OCI-LY3 (cell line): ENCODE results near the gene BANK1.

Experiments used
- H2AFZ ChIP-seq: fragments of 200-600, 300-600 bp; shearing (Covaris generic); 2 replicates; pipeline ENCODE4 v1.6.0; 2014; ENCODE audit warnings: antibody characterized with exemption, low read depth, low read length
- H3K27ac ChIP-seq: fragments of 200-600, 300-600 bp; sonication (generic); 2 replicates; pipeline ENCODE4 v1.5.1; 2014; ENCODE audit warnings: mild to moderate bottlenecking, low read length, moderate library complexity, mixed read lengths
- H3K27me3 ChIP-seq: fragments of 200-600, 300-600 bp; sonication (generic); 2 replicates; pipeline ENCODE4 v1.6.1; 2014; ENCODE audit warnings: low read depth, low read length, mixed read lengths
- H3K36me3 ChIP-seq: fragments of 200-600, 300-600 bp; sonication (generic); replicated peaks from 2 replicates; pipeline ENCODE3; 2014; ENCODE audit warnings: low read depth, low read length, mixed read lengths
- H3K4me1 ChIP-seq: fragments of 300-600, 200-600 bp; sonication (generic); 2 replicates; pipeline ENCODE4 v1.6.1; 2014; ENCODE audit warnings: low read length, mixed read lengths
- H3K4me2 ChIP-seq: fragments of 200-600, 300-600 bp; sonication (generic); 2 replicates; pipeline ENCODE4 v1.6.1; 2014; ENCODE audit warnings: low read length, mixed read lengths
- H3K4me3 ChIP-seq: fragments of 300-600, 200-600 bp; sonication (generic); 2 replicates; pipeline ENCODE4 v1.5.1; 2014; ENCODE audit warnings: antibody characterized with exemption, mild to moderate bottlenecking, low read length, moderate library complexity
- H3K79me2 ChIP-seq: fragments of 300-600, 200-600 bp; shearing (Covaris generic); 2 replicates; pipeline ENCODE4 v1.6.1; 2014; ENCODE audit warnings: mild to moderate bottlenecking, low read length, mixed read lengths
- H3K9ac ChIP-seq: fragments of 300-600, 200-600 bp; shearing (Covaris generic); 2 replicates; pipeline ENCODE4 v1.6.0; 2014; ENCODE audit warnings: mild to moderate bottlenecking, low read length, moderate library complexity
- H3K9me3 ChIP-seq: fragments of 200-600, 300-600 bp; shearing (Covaris generic); 2 replicates; pipeline ENCODE4 v1.6.1; 2014; ENCODE audit warnings: low read length, mixed read lengths; ENCODE audit not compliant: insufficient read depth
- H4K20me1 ChIP-seq: fragments of 200-600, 300-600 bp; sonication (generic); 2 replicates; pipeline ENCODE4 v1.6.1; 2016; ENCODE audit warnings: low read length, mixed read lengths; ENCODE audit not compliant: insufficient read depth
- EZH2phosphoT487 ChIP-seq: fragments of 200-600 bp; shearing (Covaris generic); IDR thresholded peaks from 2 replicates; pipeline ENCODE4 v1.6.1; 2018; ENCODE audit warnings: antibody characterized with exemption, mixed run types, low read depth
- TF ChIP-seq, protein P1 (sequence below): fragments of 200-600, 300-600 bp; sonication (generic); IDR thresholded peaks from 2 replicates; pipeline ENCODE4 v1.5.1; 2014; ENCODE audit warnings: antibody characterized with exemption, low read length, low read depth

Gene BANK1

DNA sequence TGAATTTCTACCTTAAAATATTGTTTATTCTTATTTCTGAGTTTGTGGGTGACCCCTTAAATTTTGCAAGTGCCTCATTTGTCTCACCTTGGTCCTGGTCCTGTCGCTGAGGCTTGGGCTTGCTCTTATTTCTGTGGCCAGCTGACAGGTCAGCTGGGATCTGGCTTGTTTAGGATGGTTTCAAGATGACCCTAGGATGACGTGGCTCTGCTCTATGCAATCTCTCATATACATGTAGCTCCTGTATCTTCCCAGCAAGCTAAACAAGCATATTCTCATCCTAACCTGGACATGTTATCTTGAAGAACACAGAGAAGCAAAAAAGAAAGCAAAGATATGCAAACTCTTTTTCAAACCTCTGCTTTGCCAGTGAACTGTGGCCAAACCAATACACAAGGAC is 158.4 kb downstream of the BANK1 start:
- no peak for TF ChIP-seq EZH2phosphoT487
- TF ChIP-seq, protein P1, sequence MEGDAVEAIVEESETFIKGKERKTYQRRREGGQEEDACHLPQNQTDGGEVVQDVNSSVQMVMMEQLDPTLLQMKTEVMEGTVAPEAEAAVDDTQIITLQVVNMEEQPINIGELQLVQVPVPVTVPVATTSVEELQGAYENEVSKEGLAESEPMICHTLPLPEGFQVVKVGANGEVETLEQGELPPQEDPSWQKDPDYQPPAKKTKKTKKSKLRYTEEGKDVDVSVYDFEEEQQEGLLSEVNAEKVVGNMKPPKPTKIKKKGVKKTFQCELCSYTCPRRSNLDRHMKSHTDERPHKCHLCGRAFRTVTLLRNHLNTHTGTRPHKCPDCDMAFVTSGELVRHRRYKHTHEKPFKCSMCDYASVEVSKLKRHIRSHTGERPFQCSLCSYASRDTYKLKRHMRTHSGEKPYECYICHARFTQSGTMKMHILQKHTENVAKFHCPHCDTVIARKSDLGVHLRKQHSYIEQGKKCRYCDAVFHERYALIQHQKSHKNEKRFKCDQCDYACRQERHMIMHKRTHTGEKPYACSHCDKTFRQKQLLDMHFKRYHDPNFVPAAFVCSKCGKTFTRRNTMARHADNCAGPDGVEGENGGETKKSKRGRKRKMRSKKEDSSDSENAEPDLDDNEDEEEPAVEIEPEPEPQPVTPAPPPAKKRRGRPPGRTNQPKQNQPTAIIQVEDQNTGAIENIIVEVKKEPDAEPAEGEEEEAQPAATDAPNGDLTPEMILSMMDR: no peak
- H3K79me2 ChIP-seq: no peaks in the 10 kb centered on the region
- peaks cover 3% of the 10 kb centered on the region; the same call in 1 of the 2 replicates for H3K4me1 ChIP-seq
- no peak overlapping the region for H3K4me3 ChIP-seq
- no peaks in the 10 kb centered on the region for H3K36me3 ChIP-seq
- no peak overlapping the region for H3K4me2 ChIP-seq
- no peaks in the 10 kb centered on the region for H4K20me1 ChIP-seq
- no peak overlapping the region for H2AFZ ChIP-seq
- no peak overlapping the region for H3K9ac ChIP-seq
- no peaks in the 10 kb centered on the region for H3K27me3 ChIP-seq
- H3K27ac ChIP-seq: no peak overlapping the region
- no peaks in the 10 kb centered on the region for H3K9me3 ChIP-seq

DNA sequence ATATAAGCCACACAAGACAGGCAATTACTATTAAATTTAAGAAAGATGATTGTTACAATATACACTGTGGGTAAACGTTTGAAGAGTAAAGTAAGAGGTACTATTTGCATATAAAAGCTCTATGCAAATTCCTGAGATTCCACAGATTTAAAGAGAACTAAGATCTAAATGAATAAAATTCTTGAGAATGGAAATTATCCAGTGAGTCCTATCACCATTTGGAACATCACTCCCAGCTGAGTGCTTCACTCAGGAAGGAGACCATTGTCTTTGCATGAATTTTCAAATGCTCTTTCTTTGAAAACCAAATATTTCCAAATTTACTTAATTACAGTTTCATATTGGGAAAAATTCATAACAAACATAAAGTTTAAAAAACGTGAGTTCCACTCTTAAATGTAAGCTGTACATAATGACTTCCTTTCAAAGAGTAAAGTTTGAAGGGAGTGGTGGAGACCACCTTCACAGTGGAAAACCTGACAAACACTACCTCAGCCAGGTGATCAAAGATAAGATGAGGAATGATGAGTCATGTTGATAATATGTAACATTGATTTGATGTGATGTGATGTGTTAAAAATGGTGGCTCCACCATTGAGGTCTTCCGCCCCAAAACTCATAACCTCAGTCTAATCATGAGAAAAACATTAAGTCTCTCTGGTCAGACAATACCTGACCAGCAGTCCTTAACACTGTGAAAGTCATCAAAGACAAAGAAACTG is 159.9 kb downstream of the BANK1 start:
- H3K27ac ChIP-seq: no peak overlapping the region
- TF ChIP-seq, protein P1: no peak
- TF ChIP-seq EZH2phosphoT487: no peak
- H3K9ac ChIP-seq: no peak overlapping the region
- H2AFZ ChIP-seq: no peak overlapping the region
- no peaks in the 10 kb centered on the region for H4K20me1 ChIP-seq
- H3K9me3 ChIP-seq: no peaks in the 10 kb centered on the region
- peaks cover 13% of the 10 kb centered on the region for H3K4me1 ChIP-seq
- no peaks in the 10 kb centered on the region for H3K36me3 ChIP-seq
- no peaks in the 10 kb centered on the region for H3K79me2 ChIP-seq
- no peaks in the 10 kb centered on the region for H3K27me3 ChIP-seq
- no peak overlapping the region for H3K4me2 ChIP-seq
- no peak overlapping the region for H3K4me3 ChIP-seq

DNA sequence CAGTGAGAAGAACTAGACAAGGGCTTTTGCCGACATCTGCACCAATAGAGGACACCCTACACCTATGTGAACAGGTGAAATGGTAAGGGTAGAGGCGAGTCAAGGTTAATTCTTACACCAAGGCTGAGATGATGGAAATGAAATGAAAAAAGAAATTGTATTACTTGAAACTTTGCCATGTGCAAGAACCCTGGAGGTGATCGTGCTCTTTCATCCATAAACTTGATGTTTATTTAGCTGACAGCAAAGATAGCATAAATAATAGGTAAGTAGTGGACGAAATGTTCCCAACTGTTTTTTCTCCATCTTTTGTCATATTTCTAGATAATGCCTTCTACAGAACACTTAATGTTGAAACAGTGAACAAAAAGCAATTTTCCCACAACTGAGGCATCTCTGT is 162.5 kb downstream of the BANK1 start:
- TF ChIP-seq EZH2phosphoT487: no peak
- TF ChIP-seq, protein P1: no peak
- H4K20me1 ChIP-seq: no peaks in the 10 kb centered on the region
- no peak overlapping the region for H3K4me2 ChIP-seq
- H3K27ac ChIP-seq: no peak overlapping the region
- no peaks in the 10 kb centered on the region for H3K79me2 ChIP-seq
- H3K27me3 ChIP-seq: no peaks in the 10 kb centered on the region
- peaks cover 12% of the 10 kb centered on the region for H3K4me1 ChIP-seq
- no peaks in the 10 kb centered on the region for H3K9me3 ChIP-seq
- H3K9ac ChIP-seq: no peak overlapping the region
- H2AFZ ChIP-seq: no peak overlapping the region
- no peak overlapping the region for H3K4me3 ChIP-seq
- no peaks in the 10 kb centered on the region for H3K36me3 ChIP-seq

DNA sequence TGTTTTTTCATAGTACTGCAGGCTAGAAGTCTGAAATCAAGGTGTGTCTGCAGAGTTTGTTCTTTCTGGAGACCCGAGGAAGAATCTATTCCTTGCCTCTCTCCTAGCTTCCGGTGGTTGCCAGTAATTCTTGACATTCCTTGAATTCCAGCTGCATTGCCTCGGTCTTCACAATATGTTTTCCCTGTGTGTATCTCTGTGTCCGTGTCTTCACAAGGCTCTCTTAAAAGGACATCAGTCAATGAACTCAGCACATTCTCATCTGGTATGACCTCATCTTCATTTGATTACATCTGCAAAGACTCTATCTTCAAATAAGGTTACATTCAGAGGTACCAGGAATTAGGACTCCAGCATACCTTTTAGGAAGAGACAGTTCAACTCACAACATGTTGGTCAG is 163.4 kb downstream of the BANK1 start:
- H3K9me3 ChIP-seq: no peaks in the 10 kb centered on the region
- no peaks in the 10 kb centered on the region for H3K36me3 ChIP-seq
- H3K4me1 ChIP-seq: peaks cover 12% of the 10 kb centered on the region
- H3K79me2 ChIP-seq: no peaks in the 10 kb centered on the region
- H3K27me3 ChIP-seq: no peaks in the 10 kb centered on the region
- H3K9ac ChIP-seq: no peak overlapping the region
- H3K4me2 ChIP-seq: no peak overlapping the region
- H3K4me3 ChIP-seq: no peak overlapping the region
- H3K27ac ChIP-seq: no peak overlapping the region
- no peak overlapping the region for H2AFZ ChIP-seq
- no peaks in the 10 kb centered on the region for H4K20me1 ChIP-seq
- TF ChIP-seq, protein P1: no peak
- no peak for TF ChIP-seq EZH2phosphoT487
